ENCODE results near the gene ZFP30. TPM values are rescaled to one million over a fixed set of nuclear protein-coding genes. Genes with fewer than 3 reads are reported as not detected.

ZFP30 gene
- total RNA-seq (ENCODE audit: low replicate concordance): 32.0 and 39.6 TPM in 2 replicates

DNA sequence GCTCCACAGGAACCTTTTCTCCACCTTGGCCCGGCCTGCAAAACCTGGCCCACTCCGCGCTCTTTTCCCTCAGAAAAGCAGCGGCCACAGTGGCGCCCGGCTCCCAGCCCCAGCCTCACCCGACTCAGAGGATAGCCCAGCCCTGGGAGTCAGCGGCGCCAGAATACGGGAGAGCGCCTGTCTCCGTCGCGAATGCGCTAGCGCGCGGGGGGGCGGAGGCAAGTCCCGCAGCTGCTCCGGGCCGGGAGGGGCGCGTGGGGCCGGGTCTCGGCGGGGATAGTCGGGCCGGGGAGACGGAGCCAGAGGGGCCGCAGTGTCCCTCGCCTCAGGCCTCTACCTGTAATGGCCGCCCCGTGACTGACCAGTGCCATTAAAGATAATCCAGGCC is at the start of gene ZFP30:
TSS of gene ZFP30 (minus strand) at position 165 of the 388 bp plus-strand sequence. CDS start 7,643 bp downstream, outside the sequence.
- Mint-ChIP-seq H3K4me1 (peaks cover 11% of the 10 kb centered on the region), H3K27ac (peak within 1 kb of the TSS; percentile 69), H3K9me3 (peaks cover 52% of the 10 kb centered on the region), H3K36me3 (peaks cover 24% of the 10 kb centered on the region), H3K4me3 (peak within 1 kb of the TSS; percentile 89), H3K27me3 (ENCODE audit: insufficient read depth, low read depth) (peaks cover 4% of the 10 kb centered on the region)
- H3K9ac ChIP-seq: peak within 1 kb of the TSS; percentile 47
- no peaks in the 10 kb centered on the region for H3K36me3 ChIP-seq
- H4K20me1 ChIP-seq (ENCODE audit: low read depth): peaks cover 3% of the 10 kb centered on the region
- no peaks in the 10 kb centered on the region for H3K27me3 ChIP-seq
- H2AFZ ChIP-seq (replicated peaks): peak within 1 kb of the TSS; percentile 77
- H3K4me2 ChIP-seq: peak within 1 kb of the TSS; percentile 79
- peak within 1 kb of the TSS; percentile 68 for H3K4me3 ChIP-seq
- peak within 1 kb of the TSS; percentile 62 for H3K27ac ChIP-seq
- H3K79me2 ChIP-seq (ENCODE audit: low read depth): peaks cover 48% of the 10 kb centered on the region
- H3K9me3 ChIP-seq (ENCODE audit: low read depth): peaks cover 3% of the 10 kb centered on the region
- H3K4me1 ChIP-seq: peaks cover 15% of the 10 kb centered on the region
- H3F3A ChIP-seq (ENCODE audit: low read depth): peaks cover 32% of the 10 kb centered on the region
- DNase-seq (ENCODE audit: low spot score): peak; percentile 93
- no peak for TF ChIP-seq EZH2phosphoT487 (IDR thresholded peaks at IDR 0.05)
- no peak for TF ChIP-seq CTCF (IDR thresholded peaks at IDR 0.05)
- TF ChIP-seq EZH2 (IDR thresholded peaks at IDR 0.05): no peak

GRCh38 chr19:37699057-37699456 is 43.8 kb upstream of the ZFP30 start:
- Histone ChIP-seq H3K4me3 (no peak overlapping the region), H3K4me2 (no peak overlapping the region), H3F3A (ENCODE audit: low read depth) (no peaks in the 10 kb centered on the region), H3K36me3 (peaks cover 33% of the 10 kb centered on the region), H3K4me1 (no peaks in the 10 kb centered on the region), H2AFZ (replicated peaks) (no peak overlapping the region), H3K27ac (no peak overlapping the region), H4K20me1 (ENCODE audit: low read depth) (no peaks in the 10 kb centered on the region), H3K9ac (no peak overlapping the region), H3K27me3 (no peaks in the 10 kb centered on the region), H3K79me2 (ENCODE audit: low read depth) (no peaks in the 10 kb centered on the region), H3K9me3 (ENCODE audit: low read depth) (no peaks in the 10 kb centered on the region)
- peaks cover 7% of the 10 kb centered on the region for H3K27me3 Mint-ChIP-seq (ENCODE audit: insufficient read depth, low read depth)
- H3K9me3 Mint-ChIP-seq: peaks cover 56% of the 10 kb centered on the region
- peaks cover 67% of the 10 kb centered on the region for H3K36me3 Mint-ChIP-seq
- no peak overlapping the region for H3K4me3 Mint-ChIP-seq
- H3K27ac Mint-ChIP-seq: no peak overlapping the region
- DNase-seq (ENCODE audit: low spot score): no peak
- TF ChIP-seq CTCF (IDR thresholded peaks at IDR 0.05) (no peak), EZH2 (IDR thresholded peaks at IDR 0.05) (no peak), EZH2phosphoT487 (IDR thresholded peaks at IDR 0.05) (no peak)
- no peaks in the 10 kb centered on the region for H3K4me1 Mint-ChIP-seq

- no peaks in the 10 kb centered on the region for H3K4me1 Mint-ChIP-seq
Observed at GRCh38 chr19:37698216-37698615, 43.0 kb upstream of the ZFP30 start.

More at GRCh38 chr19:37698216-37698615, 43.0 kb upstream of the ZFP30 start:
- Histone ChIP-seq H3K4me2 (no peak overlapping the region), H4K20me1 (ENCODE audit: low read depth) (no peaks in the 10 kb centered on the region), H3K79me2 (ENCODE audit: low read depth) (no peaks in the 10 kb centered on the region), H3K27ac (no peak overlapping the region), H3K27me3 (no peaks in the 10 kb centered on the region), H3K36me3 (peaks cover 28% of the 10 kb centered on the region), H3K4me3 (no peak overlapping the region), H2AFZ (replicated peaks) (no peak overlapping the region), H3K4me1 (no peaks in the 10 kb centered on the region), H3F3A (ENCODE audit: low read depth) (no peaks in the 10 kb centered on the region), H3K9me3 (ENCODE audit: low read depth) (no peaks in the 10 kb centered on the region), H3K9ac (no peak overlapping the region)
- Mint-ChIP-seq H3K27ac (no peak overlapping the region), H3K4me3 (no peak overlapping the region), H3K27me3 (ENCODE audit: insufficient read depth, low read depth) (peaks cover 7% of the 10 kb centered on the region), H3K9me3 (peaks cover 54% of the 10 kb centered on the region), H3K36me3 (peaks cover 61% of the 10 kb centered on the region)
- no peak for DNase-seq (ENCODE audit: low spot score)
- no peak for TF ChIP-seq EZH2 (IDR thresholded peaks at IDR 0.05)
- TF ChIP-seq EZH2phosphoT487 (IDR thresholded peaks at IDR 0.05): no peak
- no peak for TF ChIP-seq CTCF (IDR thresholded peaks at IDR 0.05)
